SK-N-SH (cell line): ENCODE results near the gene C16orf54.

Experiments used
- FOXM1 ChIP-seq: IDR thresholded peaks from 2 replicates; pipeline ENCODE4 v1.4.0; 2012; ENCODE audit warnings: low read depth, mild to moderate bottlenecking
- GABPA ChIP-seq: IDR thresholded peaks from 2 replicates; pipeline ENCODE4 v1.4.0; 2012; ENCODE audit warnings: low read depth, mild to moderate bottlenecking
- RXRA ChIP-seq: IDR thresholded peaks from 2 replicates; pipeline ENCODE4 v1.4.0; 2012; ENCODE audit warnings: low read depth, mild to moderate bottlenecking, borderline replicate concordance
- TF ChIP-seq, protein P1 (sequence below): fragments of 150-350 bp; IDR thresholded peaks from 2 replicates; pipeline ENCODE4 v1.6.1; 2017; ENCODE audit warnings: antibody characterized with exemption, low read length, low read depth, borderline replicate concordance

DNA sequence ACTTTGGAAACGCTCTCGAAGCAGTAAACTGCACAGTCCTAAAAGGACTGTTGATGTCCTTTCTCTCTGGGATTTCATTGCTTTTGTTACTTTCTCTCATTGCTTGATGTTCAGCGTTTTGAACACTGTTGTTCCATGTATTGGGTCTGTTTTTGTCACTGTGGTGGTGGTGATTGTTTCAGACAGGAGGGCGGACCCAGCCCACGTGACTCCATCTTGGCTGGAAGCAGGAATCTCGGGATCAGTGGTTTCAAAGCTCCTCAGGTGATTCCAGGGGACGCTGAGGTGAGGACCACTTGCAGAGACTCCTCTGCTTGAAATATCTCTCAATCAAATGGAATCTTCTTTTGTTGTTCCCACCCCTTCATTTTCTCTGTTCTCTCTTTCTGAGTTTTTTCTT, 18.3 kb downstream of the C16orf54 start:
- TF ChIP-seq RXRA (no peak), FOXM1 (no peak), GABPA (no peak)
- TF ChIP-seq, protein P1, sequence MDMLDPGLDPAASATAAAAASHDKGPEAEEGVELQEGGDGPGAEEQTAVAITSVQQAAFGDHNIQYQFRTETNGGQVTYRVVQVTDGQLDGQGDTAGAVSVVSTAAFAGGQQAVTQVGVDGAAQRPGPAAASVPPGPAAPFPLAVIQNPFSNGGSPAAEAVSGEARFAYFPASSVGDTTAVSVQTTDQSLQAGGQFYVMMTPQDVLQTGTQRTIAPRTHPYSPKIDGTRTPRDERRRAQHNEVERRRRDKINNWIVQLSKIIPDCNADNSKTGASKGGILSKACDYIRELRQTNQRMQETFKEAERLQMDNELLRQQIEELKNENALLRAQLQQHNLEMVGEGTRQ, result no peak
